ENCODE data around the gene HIGD2B. TPM values are rescaled to one million over a fixed set of nuclear protein-coding genes. Genes with fewer than 3 reads are reported as not detected.
A peak's percentile ranks its signal among the peaks of the same experiment; 100 is the strongest.
"Not testable (repeated sequence)": the region's sequence is repeated elsewhere in the genome, so short reads cannot be mapped to it uniquely, and the experiment has no call there.

HIGD2B gene
- total RNA-seq, 1 experiment from 2014 or later, result not detected

- TF ChIP-seq CTCF (conservative IDR thresholded peaks at IDR 0.05; ENCODE audit: low read depth, low read length), result peak; percentile 89
- no peak for TF ChIP-seq EZH2 (IDR thresholded peaks at IDR 0.05; ENCODE audit: borderline replicate concordance, low read depth, low read length, poor library complexity, severe bottlenecking)
- peak; percentile 76 for DNase-seq (ENCODE audit: low spot score)
- H3K36me3 ChIP-seq (ENCODE audit: insufficient read depth, low read length, poor library complexity, severe bottlenecking), result no peaks in the 10 kb centered on the region
- H3K27me3 ChIP-seq (replicated peaks; ENCODE audit: insufficient read depth, low read depth, low read length, poor library complexity), result no peaks in the 10 kb centered on the region
- intact Hi-C loops (cut with micrococcal nuclease; ENCODE audit: unreplicated experiment), result loop anchor here (5.0 to 10.0 kb wide), 2 partner anchors 363 to 550 kb away; no protein-coding TSS in a partner anchor
- H3K4me1 ChIP-seq (ENCODE audit: insufficient read depth, low read length, poor library complexity, severe bottlenecking), result no peaks in the 10 kb centered on the region
- no peak overlapping the region for H3K4me3 ChIP-seq (ENCODE audit: low read depth, low read length, poor library complexity, severe bottlenecking)
- ChIA-PET POLR2A (ENCODE audit: low non-redundant PET) (no interaction called here), CTCF (interaction anchor here (0.5 to 1.2 kb wide), 13 partner anchors 15 to 975 kb away, joined by 3 to 13 read pairs (median 4); no protein-coding TSS in a partner anchor)
- no TSS peak for BruUV-seq (replicated peaks)
- H3K9me3 ChIP-seq (ENCODE audit: low read depth, low read length, poor library complexity, severe bottlenecking), result no peaks in the 10 kb centered on the region
- no peak overlapping the region for H3K27ac ChIP-seq (ENCODE audit: low read depth, low read length, poor library complexity, severe bottlenecking)
Measured at GRCh38 chr15:72722071-72722696, 36.2 kb upstream of the HIGD2B start.

GRCh38 chr15:72708551-72709303, 22.7 kb upstream of the HIGD2B start:
- intact Hi-C loops (cut with micrococcal nuclease; ENCODE audit: unreplicated experiment); BruUV-seq (replicated peaks); H3K27ac ChIP-seq (ENCODE audit: low read depth, low read length, poor library complexity, severe bottlenecking); H3K4me3 ChIP-seq (ENCODE audit: low read depth, low read length, poor library complexity, severe bottlenecking); H3K27me3 ChIP-seq (replicated peaks; ENCODE audit: insufficient read depth, low read depth, low read length, poor library complexity); CTCF ChIA-PET; H3K36me3 ChIP-seq (ENCODE audit: insufficient read depth, low read length, poor library complexity, severe bottlenecking); H3K9me3 ChIP-seq (ENCODE audit: low read depth, low read length, poor library complexity, severe bottlenecking); H3K4me1 ChIP-seq (ENCODE audit: insufficient read depth, low read length, poor library complexity, severe bottlenecking); DNase-seq (ENCODE audit: low spot score): not testable (repeated sequence)
- POLR2A ChIA-PET (ENCODE audit: low non-redundant PET), result interaction anchor here (0.5 kb wide), 1 partner anchor 727 kb away, joined by 5 read pairs; no protein-coding TSS in a partner anchor

GRCh38 chr15:72706266-72706665, 20.3 kb upstream of the HIGD2B start:
- H3K9me3 ChIP-seq (ENCODE audit: low read depth, low read length, poor library complexity, severe bottlenecking), result no peaks in the 10 kb centered on the region
- intact Hi-C loops (cut with micrococcal nuclease; ENCODE audit: unreplicated experiment), result no loop called here
- ChIA-PET CTCF (no interaction called here), POLR2A (ENCODE audit: low non-redundant PET) (no interaction called here)
- no peak overlapping the region for H3K27ac ChIP-seq (ENCODE audit: low read depth, low read length, poor library complexity, severe bottlenecking)
- peak; percentile 5 for DNase-seq (ENCODE audit: low spot score)
- no peak for TF ChIP-seq CTCF (conservative IDR thresholded peaks at IDR 0.05; ENCODE audit: low read depth, low read length)
- TF ChIP-seq EZH2 (IDR thresholded peaks at IDR 0.05; ENCODE audit: borderline replicate concordance, low read depth, low read length, poor library complexity, severe bottlenecking), result no peak
- no peaks in the 10 kb centered on the region for H3K36me3 ChIP-seq (ENCODE audit: insufficient read depth, low read length, poor library complexity, severe bottlenecking)
- no peaks in the 10 kb centered on the region for H3K27me3 ChIP-seq (replicated peaks; ENCODE audit: insufficient read depth, low read depth, low read length, poor library complexity)
- no peaks in the 10 kb centered on the region for H3K4me1 ChIP-seq (ENCODE audit: insufficient read depth, low read length, poor library complexity, severe bottlenecking)
- no TSS peak for BruUV-seq (replicated peaks)
- no peak overlapping the region for H3K4me3 ChIP-seq (ENCODE audit: low read depth, low read length, poor library complexity, severe bottlenecking)

Measured in A673 (cell line).